Breast epithelium (tissue), 4 donors: Measurements from ENCODE around the gene GAB3. TPM values are rescaled to one million over a fixed set of nuclear protein-coding genes. Genes with fewer than 3 reads are reported as not detected.
A peak's percentile ranks its signal among the peaks of the same experiment; 100 is the strongest.

ENCODE experiments used
- DNase-seq, 2 donors: peaks; one replicate each; pipeline ENCODE4 v3.0.0-alpha.2; 2019; ENCODE audit warnings: low spot score in 2 of 2
- H3K27ac ChIP-seq, 2 donors: fragments of 200-600 bp; sonication (generic) in 1 of 2; one replicate each; pipeline ENCODE4 v1.5.1; 2016 to 2019; ENCODE audit warnings: mild to moderate bottlenecking in 1 of 2
- H3K27me3 ChIP-seq, 2 donors: fragments of 200-600 bp; sonication (generic) in 1 of 2; one replicate each; pipeline versions ENCODE4 v1.5.1 to v1.6.0; 2017 to 2019; ENCODE audit warnings: control low read depth in 1 of 2, mild to moderate bottlenecking in 1 of 2
- H3K36me3 ChIP-seq: fragments of 200-600 bp; one replicate; pipeline ENCODE4 v1.5.1; 2019
- H3K4me1 ChIP-seq, 2 donors: fragments of 200-600 bp; sonication (generic); one replicate each; pipeline ENCODE4 v1.5.1; 2016 to 2019; ENCODE audit warnings: control low read depth in 1 of 2
- H3K4me3 ChIP-seq, 3 donors: fragments of 200-600 bp; sonication (generic); 1 replicate in 2 of 3; 2 replicates in 1 of 3; pipeline ENCODE4 v1.5.1; 2016 to 2019; ENCODE audit warnings: mild to moderate bottlenecking in 3 of 3, moderate library complexity in 2 of 3
- H3K9me3 ChIP-seq, 2 donors: fragments of 200-600 bp; sonication (generic) in 1 of 2; one replicate each; pipeline ENCODE4 v1.5.1; 2016 to 2019; ENCODE audit warnings: control low read depth in 1 of 2
- CTCF ChIP-seq, 3 donors: fragments of 450-650 bp; IDR thresholded peaks; one replicate each; pipeline ENCODE4 v1.5.1; 2016 to 2017; ENCODE audit warnings: antibody characterized with exemption in 3 of 3, mild to moderate bottlenecking in 3 of 3, moderate library complexity in 3 of 3
- POLR2A ChIP-seq: fragments of 450-650 bp; IDR thresholded peaks from one replicate; pipeline ENCODE4 v1.6.1; 2016; ENCODE audit warnings: antibody characterized with exemption, mild to moderate bottlenecking, moderate library complexity
- POLR2AphosphoS5 ChIP-seq, 3 donors: sonication (generic); formaldehyde crosslinking; IDR thresholded peaks; one replicate each; pipeline ENCODE4 v1.6.1; 2017; ENCODE audit warnings: antibody characterized with exemption in 3 of 3
- intact Hi-C: fragments of 100-400 bp; cut with DNase I; formaldehyde crosslinking; loops from one replicate; pipeline ENCODE4 v1.15.1; 2023; ENCODE audit warnings: low total_unique reads
- total RNA-seq, 3 donors: library from RNA; depleted of rRNA; stranded (reverse); fragments of >200 nt; gene quantifications; one replicate each; pipeline ENCODE4 v1.1.0, GENCODE V29; 2016

GAB3 gene
- total RNA-seq, 3 donors from 2014 or later: 3.9 to 8.5 (median 5.3) TPM

GRCh38 chrX:154732421-154733065 is 18.3 kb downstream of the GAB3 start:
- H3K9me3 ChIP-seq: no peaks in the 10 kb centered on the region
- intact Hi-C loops: no loop called here
- peak overlapping the region; percentile 17 to 74 for H3K27ac ChIP-seq
- no peak overlapping the region for H3K4me3 ChIP-seq
- H3K27me3 ChIP-seq: peaks cover 0 to 7% of the 10 kb centered on the region in 2 donors
- H3K36me3 ChIP-seq: no peaks in the 10 kb centered on the region
- TF ChIP-seq CTCF (IDR thresholded peaks at IDR 0.05) (no peak), POLR2AphosphoS5 (IDR thresholded peaks at IDR 0.05) (no peak)
- H3K4me1 ChIP-seq: no peaks in the 10 kb centered on the region
- DNase-seq: no peak

DNA sequence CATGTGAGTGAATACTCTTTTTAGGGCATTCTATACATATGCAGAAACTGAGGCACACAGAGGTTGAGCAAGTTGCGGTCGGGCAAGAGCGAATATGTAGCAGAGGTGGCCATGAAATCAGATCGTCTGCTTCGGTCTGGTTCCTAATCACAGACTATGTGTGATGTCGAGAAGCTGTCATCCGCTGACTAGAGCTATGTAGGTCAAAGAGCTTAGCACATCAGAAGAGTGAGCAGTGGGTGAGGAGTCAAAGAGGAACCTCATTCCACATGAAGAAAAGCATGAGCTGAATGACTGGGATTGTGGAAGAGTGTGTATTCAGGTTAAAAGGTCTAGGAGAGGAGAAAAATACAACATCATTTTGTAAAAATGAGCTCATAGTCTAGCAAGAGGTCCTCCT is 19.0 kb downstream of the GAB3 start:
- peak overlapping the region in 1 of 2 donors; percentile 84 for H3K27ac ChIP-seq
- TF ChIP-seq CTCF (IDR thresholded peaks at IDR 0.05) (no peak), POLR2AphosphoS5 (IDR thresholded peaks at IDR 0.05) (no peak), POLR2A (no peak)
- no peaks in the 10 kb centered on the region for H3K9me3 ChIP-seq
- H3K4me1 ChIP-seq: no peaks in the 10 kb centered on the region
- intact Hi-C loops: no loop called here
- no peaks in the 10 kb centered on the region for H3K36me3 ChIP-seq
- H3K27me3 ChIP-seq: peaks cover 0 to 7% of the 10 kb centered on the region in 2 donors
- DNase-seq: no peak
- no peak overlapping the region for H3K4me3 ChIP-seq

- Histone ChIP-seq H3K4me1 (no peaks in the 10 kb centered on the region), H3K27me3 (peaks cover 0 to 7% of the 10 kb centered on the region in 2 donors), H3K9me3 (no peaks in the 10 kb centered on the region), H3K27ac (peak overlapping the region; percentile 22 to 84), H3K36me3 (no peaks in the 10 kb centered on the region), H3K4me3 (no peak overlapping the region)
- intact Hi-C loops: no loop called here
- no peak for DNase-seq
- TF ChIP-seq POLR2A (no peak), CTCF (IDR thresholded peaks at IDR 0.05) (no peak), POLR2AphosphoS5 (IDR thresholded peaks at IDR 0.05) (no peak)
Measured at GRCh38 chrX:154731184-154731583, 19.7 kb downstream of the GAB3 start.

DNA sequence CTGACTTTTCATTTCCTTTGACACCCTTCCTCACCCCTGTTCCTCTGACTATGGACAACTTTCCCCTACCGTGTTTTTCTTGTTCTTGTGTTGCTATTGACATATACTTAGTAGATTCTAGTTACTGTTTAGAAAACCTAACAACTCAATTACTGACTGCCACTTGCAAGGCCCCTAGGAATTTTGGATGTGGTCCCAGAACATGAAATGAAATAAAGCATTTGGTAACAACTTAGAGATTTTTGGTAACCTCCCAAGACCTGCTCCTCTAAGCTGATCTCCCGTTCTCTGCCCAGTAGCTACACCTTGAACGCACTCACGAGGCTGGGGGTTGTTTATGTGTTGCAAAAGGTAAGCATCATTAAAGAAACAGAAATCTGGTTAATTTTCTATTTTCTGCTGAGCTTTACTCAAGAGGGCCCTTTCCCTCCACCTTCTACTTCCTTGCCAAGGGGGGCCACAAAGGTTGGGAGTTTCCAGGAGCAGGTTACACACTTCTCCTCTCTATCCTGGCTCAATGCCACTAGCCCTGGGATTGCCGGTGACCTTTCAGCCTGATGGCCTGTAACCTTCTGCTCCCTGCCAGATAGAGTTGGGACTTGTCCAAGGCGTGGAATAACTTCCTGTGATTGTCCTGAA is 20.5 kb downstream of the GAB3 start:
- Histone ChIP-seq H3K9me3 (no peaks in the 10 kb centered on the region), H3K4me1 (no peaks in the 10 kb centered on the region), H3K27me3 (peaks cover 0 to 1% of the 10 kb centered on the region in 2 donors), H3K36me3 (no peaks in the 10 kb centered on the region), H3K27ac (peak overlapping the region; percentile 22 to 84), H3K4me3 (no peak overlapping the region)
- no peak for DNase-seq
- intact Hi-C loops: no loop called here
- TF ChIP-seq POLR2AphosphoS5 (IDR thresholded peaks at IDR 0.05): no peak
- TF ChIP-seq CTCF (IDR thresholded peaks at IDR 0.05): no peak
- no peak for TF ChIP-seq POLR2A

DNA sequence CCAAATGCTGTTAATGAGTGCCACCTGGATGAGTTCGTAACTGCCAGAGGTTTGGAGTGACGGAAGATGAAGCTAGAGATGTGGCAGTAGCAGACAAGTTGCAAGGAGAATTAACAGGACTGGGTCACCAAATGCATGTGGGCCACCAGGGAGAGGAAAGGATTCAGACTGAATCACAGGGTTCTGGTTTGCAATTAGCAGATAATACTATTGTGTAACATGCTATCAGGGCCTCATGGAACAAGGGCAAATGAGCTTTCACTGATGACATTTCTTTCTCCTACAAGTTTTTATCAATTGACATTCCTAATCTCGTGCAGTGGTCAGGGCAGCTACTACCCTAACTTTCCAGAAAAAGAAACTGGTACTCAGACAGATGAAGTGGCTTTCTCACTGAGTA is 21.4 kb downstream of the GAB3 start:
- Histone ChIP-seq H3K4me3 (no peak overlapping the region), H3K36me3 (no peaks in the 10 kb centered on the region), H3K9me3 (no peaks in the 10 kb centered on the region), H3K4me1 (no peaks in the 10 kb centered on the region), H3K27me3 (peaks cover 0 to 4% of the 10 kb centered on the region in 2 donors), H3K27ac (peak overlapping the region; percentile 22 to 84)
- TF ChIP-seq POLR2AphosphoS5 (IDR thresholded peaks at IDR 0.05): no peak
- TF ChIP-seq CTCF (IDR thresholded peaks at IDR 0.05): no peak
- TF ChIP-seq POLR2A: no peak
- intact Hi-C loops: no loop called here
- DNase-seq: no peak
